Measurements from ENCODE around the gene MCRS1.

DNA sequence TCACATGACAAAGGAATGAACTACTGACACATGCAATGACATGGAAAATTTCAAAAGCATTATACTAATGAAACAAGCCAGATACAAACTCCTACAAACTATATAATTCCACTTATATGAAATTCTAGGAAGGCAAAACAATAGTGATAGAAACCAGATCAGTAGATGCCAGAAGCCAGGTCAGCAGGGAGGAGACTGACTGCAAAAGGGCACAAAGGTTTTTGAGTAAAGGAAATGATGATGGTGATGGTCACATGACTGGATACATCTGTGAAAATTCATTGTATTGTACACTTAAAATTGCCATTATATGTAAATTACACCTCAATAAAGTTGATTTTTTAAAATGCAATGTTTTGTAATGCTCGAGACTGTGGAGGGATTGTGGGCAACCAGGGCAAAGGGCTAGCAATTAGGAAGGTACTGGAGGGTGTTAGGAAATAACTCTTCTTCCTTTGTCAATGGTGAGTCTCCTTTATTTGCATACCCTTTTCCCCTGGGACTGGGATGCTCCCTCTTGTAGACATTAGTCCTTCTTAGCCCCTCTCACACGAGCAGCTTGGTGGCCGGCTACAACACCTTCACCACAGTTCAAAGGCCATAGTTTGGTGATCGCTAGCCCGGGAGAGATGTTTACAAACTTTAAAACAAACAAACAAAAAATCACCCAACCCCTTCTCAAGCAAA is 48.7 kb upstream of the MCRS1 start:
- TF ChIP-seq, protein P1, sequence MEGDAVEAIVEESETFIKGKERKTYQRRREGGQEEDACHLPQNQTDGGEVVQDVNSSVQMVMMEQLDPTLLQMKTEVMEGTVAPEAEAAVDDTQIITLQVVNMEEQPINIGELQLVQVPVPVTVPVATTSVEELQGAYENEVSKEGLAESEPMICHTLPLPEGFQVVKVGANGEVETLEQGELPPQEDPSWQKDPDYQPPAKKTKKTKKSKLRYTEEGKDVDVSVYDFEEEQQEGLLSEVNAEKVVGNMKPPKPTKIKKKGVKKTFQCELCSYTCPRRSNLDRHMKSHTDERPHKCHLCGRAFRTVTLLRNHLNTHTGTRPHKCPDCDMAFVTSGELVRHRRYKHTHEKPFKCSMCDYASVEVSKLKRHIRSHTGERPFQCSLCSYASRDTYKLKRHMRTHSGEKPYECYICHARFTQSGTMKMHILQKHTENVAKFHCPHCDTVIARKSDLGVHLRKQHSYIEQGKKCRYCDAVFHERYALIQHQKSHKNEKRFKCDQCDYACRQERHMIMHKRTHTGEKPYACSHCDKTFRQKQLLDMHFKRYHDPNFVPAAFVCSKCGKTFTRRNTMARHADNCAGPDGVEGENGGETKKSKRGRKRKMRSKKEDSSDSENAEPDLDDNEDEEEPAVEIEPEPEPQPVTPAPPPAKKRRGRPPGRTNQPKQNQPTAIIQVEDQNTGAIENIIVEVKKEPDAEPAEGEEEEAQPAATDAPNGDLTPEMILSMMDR (IDR thresholded peaks at IDR 0.05 in 4 of 5, conservative IDR thresholded peaks at IDR 0.05 in 1 of 5) = no peak
- TF ChIP-seq POLR2A (IDR thresholded peaks at IDR 0.05) = no peak
